Muscle of back (tissue), 11 donors: ENCODE measurements around the gene KLHDC8A. TPM values are rescaled to one million over a fixed set of nuclear protein-coding genes. Genes with fewer than 3 reads are reported as not detected.

ENCODE experiments used
- DNase-seq, 3 donors: peaks; one replicate each; pipeline versions ENCODE4 v3.0.0 to v3.0.0-alpha.2; 2013
- polyA plus RNA-seq, 10 donors: library from polyadenylated mRNA; unstranded; fragments of 120-200 nt; gene quantifications; one replicate each; pipeline ENCODE4 v1.2.1, GENCODE V29; 2013; ENCODE audit not compliant: insufficient read length in 10 of 10

The KLHDC8A gene
- polyA plus RNA-seq, 10 donors = 0.23 to 1.2 (median 0.45) TPM

- peak; percentile 83 to 91 (median 83) for DNase-seq
These were observed 35.4 kb downstream of the KLHDC8A start, which contains the start of gene NUAK2 for GRCh38 chr1:205321162-205321958. NUAK2 (minus strand) TSS chr1:205321745; CDS start chr1:205321628, 117 bp downstream.

GRCh38 chr1:205319081-205320018 is 37.4 kb downstream of the KLHDC8A start:
- peak in 1 of 3 donors; percentile 45 for DNase-seq

- no peak for DNase-seq
These were observed 38.3 kb downstream of the KLHDC8A start for GRCh38 chr1:205318231-205318991.

DNA sequence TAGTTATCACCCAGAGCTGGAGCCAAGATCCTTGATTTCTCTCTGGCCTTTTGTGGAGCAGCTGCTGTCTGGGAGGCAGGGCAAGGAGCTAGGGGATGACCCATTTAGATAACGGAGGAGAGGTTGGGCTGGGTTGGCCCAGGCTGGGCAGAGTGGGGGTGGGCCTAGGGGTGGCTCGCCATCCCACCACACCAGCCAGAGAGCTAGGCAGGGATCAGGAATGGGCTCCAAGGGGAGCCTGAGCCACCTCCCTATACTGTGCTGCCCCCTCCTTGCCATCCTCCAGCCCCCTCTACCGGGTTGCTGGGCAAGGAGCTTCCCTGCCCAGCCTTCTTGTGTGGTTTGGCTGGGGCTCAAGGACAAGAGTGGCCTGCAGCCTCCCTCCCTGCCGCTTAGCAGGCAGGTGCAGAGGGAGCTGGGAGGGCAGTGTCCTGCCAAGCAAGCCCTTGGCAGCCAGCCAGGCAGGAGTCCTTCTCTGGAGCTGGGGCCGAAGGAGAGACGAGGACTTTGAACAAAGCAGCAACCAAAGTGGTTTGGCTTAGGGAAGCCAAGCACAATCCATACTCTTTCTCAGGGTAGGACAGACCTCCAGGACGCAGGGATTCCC is 39.3 kb downstream of the KLHDC8A start:
- DNase-seq = peak; percentile 44 to 59 (median 46)

- DNase-seq = no peak
These were observed 40.6 kb downstream of the KLHDC8A start for GRCh38 chr1:205316161-205316566.

DNA sequence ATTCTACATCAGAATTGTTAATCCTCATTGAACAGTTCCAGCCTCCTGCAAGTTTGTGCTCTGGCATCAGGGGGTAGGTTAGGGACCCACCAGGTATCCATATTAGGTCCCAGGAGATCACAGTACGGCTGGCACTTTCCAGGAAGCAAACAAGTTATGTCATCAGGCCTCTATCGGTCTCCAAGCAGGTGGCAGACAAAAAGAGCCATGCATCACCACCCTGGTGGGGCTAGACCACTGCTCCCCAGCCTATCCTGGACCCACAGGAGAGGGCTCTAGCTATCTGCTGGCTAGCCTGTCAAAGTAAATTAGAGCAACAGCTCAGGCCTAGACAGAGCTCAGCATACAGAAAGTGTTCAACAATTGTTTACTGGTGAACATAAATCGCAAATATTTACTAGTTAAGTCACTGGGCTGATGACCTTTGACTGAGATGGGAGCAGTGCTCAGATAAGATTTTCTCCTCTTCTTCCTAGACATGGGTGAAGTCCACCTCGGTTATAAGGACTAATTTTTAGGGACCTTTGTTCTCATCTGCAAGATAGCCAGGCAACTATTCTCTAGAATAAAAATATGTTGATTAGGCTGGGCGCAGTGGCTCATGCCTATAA is 41.6 kb downstream of the KLHDC8A start:
- no peak for DNase-seq

GRCh38 chr1:205313563-205314308 is 43.0 kb downstream of the KLHDC8A start:
- peak; percentile 47 to 76 (median 49) for DNase-seq

DNA sequence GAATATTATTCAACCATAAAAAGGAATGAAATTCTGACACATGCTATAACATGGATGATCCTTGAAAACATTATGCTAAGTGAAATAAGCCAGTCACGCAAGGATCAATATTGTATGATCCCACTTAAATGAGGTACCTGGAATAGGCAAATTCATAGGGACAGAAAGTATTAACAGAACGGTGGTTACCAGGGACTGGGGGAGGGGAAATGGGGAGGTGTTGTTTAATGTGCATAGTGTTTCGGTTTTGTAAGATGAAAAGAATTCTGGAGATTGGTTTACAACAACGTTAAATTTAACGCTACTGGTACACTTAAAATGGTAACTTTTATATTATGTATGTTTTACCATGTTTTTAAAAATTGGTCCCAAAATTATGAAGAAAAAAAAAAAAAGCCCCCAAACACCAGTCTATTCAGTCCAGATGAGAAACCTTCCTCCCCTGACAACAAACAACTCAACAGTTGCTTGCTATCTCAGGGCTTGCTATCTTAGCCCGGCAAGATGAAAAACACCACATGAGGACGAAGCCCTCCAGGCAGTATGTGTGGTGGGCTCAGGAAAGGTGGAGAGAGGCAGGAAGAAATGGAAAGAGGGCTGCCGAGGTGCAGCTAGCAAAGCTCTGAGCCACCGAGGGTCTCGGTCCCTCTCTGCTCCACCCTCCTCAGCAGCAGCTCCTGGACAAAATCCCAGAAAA is 43.7 kb downstream of the KLHDC8A start:
- DNase-seq = no peak

DNA sequence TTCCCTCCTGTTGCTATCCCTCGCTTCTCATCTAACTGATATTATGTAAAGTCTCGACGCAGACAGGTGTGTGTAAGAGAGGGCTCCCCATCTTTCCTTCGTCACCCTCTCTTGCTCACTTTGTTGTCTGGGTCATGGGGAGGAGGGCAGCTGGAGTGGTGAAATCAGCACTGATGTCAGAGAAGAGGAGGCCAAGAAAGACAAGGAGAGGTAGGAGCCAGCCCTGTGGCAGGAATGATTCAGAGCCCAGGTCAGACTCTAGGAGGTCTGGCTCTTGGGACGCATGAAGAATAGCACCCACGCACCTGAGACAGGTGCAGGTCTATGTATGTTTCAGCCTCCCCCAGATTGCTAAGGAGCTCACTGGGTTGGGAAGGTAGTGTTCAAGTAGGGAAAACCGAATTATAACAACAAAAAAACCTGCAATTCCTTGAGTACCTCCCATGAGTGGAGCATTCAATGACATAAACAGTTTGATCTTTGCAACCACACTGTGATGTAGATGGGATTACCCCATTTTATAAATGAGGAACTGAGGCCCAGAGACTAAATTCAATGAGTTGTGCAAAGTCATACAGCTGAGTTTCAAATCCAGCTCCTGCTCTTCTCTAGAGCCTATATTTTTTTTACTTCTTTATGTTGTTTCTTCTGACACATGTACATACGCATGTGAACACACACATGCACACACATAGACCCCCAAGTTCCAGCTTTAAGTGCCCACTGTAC is 45.6 kb downstream of the KLHDC8A start:
- DNase-seq = no peak

DNA sequence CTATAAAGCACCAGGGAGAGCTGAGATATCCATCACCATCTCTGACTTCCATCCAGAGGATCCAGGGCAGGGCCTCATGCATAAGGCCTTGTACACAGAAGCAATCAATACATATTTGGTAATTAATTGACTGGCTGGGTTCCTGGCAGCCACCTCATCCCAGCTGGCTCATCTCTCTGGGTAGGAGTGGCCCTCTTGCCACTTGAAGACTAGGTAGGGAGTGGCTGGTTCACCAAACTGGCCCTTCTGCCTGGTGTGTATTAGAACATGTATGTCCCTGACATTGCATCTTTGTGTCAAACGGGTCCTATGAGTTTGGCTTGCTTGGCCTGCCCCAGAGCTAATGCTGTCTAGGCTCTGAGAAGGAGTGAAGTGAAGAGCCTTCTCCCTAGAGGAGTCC is 47.0 kb downstream of the KLHDC8A start:
- no peak for DNase-seq

DNA sequence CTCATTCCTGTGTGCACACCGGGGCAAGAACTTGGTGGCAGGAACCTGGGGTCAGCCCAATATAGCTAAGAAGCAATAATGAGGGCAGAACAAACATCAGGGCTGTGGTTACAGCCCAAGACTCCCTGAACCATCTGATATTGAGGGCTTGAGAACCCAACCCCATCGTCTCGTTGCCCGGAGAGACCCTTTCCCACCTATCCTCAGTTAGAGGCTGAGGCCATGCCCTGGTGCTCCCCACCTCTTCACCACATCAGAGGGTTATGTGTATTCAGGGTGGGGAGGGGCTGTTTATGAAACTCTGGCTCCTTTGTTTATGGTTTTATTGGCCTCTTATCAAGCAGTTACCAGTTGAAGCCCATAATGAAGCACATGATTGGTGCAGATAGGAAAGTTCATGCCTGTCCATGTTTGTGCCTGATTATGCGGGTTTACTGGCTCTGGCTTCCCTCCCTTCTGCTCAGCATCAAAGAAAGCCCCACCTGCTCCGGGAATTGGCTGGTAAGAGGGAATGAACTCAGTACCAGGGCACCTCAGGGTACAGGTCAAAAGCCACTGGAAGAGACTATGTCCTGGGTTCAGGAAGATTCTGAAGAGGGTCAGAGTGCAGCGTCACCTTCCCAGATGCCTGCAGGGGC is 49.7 kb downstream of the KLHDC8A start:
- no peak for DNase-seq

DNA sequence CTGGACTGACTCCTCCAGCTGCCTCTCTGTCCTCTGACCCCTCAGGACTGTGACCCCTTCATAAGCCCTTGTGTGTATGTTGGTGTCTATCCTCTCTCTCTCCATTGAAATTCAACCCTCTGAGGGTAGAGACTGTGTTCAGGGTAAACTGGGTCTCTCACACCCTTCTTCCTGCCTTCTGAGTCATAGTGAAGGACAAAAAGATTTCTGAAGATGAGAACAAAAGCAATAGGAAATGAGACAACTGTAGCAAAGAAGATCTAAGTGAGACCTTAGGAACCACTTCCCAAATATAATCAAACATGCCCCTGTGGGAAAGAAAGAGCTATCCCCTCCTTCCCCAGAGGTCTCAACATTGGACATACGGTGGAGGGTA is 52.0 kb downstream of the KLHDC8A start:
- DNase-seq = no peak

DNA sequence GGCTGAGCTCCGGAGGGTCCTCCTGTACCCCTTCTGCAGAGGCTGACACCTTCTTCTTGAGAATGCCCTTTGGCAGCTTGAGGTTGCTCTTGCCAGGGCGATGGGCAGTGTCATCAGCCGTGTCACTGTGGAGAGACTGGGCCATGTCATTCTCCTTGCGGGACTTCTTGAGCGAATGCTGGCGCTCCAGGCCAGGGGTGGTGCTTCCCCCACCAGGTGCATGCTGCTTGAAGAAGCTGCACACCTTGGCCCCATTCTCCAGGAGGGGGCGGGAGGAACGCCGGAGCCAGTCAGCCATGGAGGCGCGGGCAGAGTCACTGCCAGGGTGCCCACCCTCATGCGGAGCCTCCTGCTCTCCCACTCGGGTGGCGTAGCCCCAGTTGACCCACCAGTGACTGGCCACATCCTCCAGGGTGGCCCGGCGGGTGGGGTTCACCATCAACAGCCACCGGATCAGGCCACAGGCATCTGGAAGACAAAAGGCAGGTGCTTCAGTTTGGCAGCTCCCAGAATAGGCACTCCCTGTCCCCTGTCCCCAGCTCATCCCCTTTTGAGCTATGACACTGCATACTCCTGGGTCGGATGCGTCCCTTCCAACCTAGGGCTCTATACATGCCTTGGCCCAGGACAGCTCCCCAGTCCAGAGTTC is 52.6 kb downstream of the KLHDC8A start:
- DNase-seq = no peak

DNA sequence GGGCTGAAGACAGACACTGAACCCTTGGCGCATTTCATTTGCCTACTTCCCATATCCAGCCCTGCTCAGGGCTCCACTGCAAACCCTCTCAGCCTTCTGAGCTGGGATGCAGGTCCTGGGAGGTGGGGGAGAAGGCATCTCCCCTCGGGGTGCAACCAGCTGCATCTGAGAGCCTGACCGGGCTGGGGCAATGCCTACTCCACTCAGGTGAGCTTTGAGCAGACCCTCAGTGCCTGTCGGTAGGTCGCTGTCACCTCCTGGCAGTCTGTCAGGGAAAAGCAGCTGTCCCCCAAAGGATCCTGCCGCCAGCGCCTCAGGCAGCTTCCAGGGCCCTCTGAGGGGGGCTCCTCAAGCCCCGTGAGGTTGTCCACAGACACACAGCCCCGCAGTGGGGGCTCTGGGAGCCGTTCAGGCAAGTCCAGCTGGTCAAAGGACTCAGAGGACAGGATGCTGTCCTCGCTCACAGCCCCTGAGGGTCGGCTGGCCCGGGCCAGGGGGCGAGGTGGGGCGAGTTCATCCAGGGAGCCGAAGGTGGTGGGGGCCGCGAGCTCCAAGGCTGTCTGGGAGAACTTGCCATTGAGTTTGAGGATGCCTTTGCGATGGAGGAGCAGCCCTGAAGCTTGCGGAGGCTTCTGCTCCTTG is 53.4 kb downstream of the KLHDC8A start:
- no peak for DNase-seq

- DNase-seq = no peak
These were observed 54.7 kb downstream of the KLHDC8A start for GRCh38 chr1:205301842-205302588.

GRCh38 chr1:205301205-205301821 is 55.4 kb downstream of the KLHDC8A start:
- peak in 2 of 3 donors; percentile 50 to 95 for DNase-seq
